Heart left ventricle (tissue), 13 donors: ENCODE results near the gene RPL3.

Source experiments
- POLR2A ChIP-seq, 2 donors: fragments of 450-650 bp; IDR thresholded peaks; one replicate each; pipeline ENCODE4 v1.6.1; 2017; ENCODE audit warnings: antibody characterized with exemption in 2 of 2, mild to moderate bottlenecking in 2 of 2, moderate library complexity in 2 of 2
- TF ChIP-seq, protein P1 (sequence below), 12 donors: fragments of 200-600 bp; sonication (generic) in 4 of 12; IDR thresholded peaks; one replicate each; pipeline versions ENCODE4 v1.5.0 to v1.8.0; 2018 to 2022; ENCODE audit warnings: antibody characterized with exemption in 12 of 12, mild to moderate bottlenecking in 5 of 12
- donor health status: ischemic (EF 13 %, LVEDD 7.1; RV severe dilation, severe dysfunction).
- donor health status: DM: no; HTN: yes; CAD: no.
- donor health status: DM: no; HTN: no; CAD: no.
- donor health status: ischemic (EF 25% LVEDD 6.9; RV normal size, moderate dysfunction).
- donor health status: ischemic (EF 25% LVEDD 5.7; RV mildly dilated, moderate dysfunction).
- donor health status: ischemic (EF 35%, LVEDD 5.7; RV mildly dilated, moderate dysfunction).
- donor health status: nonischemic (EF 11% LVEDD 7.7; RV severe dilation, severe dysfunction).
- donor health status: DM: yes; HTN: yes; CAD: no.
- donor health status: PGD.
- donor health status: ischemic (EF 29% LVEDD 5.4; RV normal size, mild dysfunction).
- donor health status: nonischemic (EF 23%, LVEDD 6.1; RV moderate dilation, normal function).

DNA sequence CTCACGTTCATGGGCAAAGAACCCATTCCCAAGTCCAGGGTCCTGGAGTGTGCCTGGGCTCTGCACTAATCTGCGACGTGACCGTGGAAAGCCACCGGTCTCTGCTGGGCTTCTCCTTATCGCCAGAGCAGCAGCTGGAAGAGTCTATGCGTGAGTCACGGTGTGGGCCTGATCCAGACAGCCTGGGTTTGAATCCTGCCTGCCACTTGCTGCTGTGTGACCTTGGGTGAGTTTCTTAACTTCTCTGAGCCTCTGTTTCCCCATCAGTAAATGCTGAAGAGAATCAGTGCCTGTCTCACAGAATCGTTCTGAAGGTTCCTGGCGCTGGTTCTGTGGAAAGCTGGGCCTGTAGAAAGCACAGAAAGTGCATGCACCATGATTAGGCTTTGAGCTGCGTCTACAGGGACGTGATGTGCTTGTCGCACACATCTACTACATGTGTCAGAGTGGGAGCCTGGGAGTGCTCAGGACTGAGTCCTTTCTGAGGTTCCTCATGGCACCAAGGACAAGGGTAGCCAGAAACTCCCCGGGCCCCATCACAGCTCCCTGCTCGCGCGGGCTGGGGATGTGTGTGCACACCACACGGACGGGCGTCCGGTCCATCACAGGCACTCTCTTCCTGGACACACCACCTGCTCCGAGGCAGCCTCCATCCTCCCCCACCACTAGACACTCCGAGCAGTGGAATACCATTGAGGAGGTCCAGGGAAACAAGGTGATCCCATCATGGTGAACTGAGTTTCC, 54.1 kb downstream of the RPL3 start:
- TF ChIP-seq, protein P1, sequence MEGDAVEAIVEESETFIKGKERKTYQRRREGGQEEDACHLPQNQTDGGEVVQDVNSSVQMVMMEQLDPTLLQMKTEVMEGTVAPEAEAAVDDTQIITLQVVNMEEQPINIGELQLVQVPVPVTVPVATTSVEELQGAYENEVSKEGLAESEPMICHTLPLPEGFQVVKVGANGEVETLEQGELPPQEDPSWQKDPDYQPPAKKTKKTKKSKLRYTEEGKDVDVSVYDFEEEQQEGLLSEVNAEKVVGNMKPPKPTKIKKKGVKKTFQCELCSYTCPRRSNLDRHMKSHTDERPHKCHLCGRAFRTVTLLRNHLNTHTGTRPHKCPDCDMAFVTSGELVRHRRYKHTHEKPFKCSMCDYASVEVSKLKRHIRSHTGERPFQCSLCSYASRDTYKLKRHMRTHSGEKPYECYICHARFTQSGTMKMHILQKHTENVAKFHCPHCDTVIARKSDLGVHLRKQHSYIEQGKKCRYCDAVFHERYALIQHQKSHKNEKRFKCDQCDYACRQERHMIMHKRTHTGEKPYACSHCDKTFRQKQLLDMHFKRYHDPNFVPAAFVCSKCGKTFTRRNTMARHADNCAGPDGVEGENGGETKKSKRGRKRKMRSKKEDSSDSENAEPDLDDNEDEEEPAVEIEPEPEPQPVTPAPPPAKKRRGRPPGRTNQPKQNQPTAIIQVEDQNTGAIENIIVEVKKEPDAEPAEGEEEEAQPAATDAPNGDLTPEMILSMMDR (IDR thresholded peaks at IDR 0.05): no peak
- TF ChIP-seq POLR2A (IDR thresholded peaks at IDR 0.05): no peak
